ENCODE measurements around the gene NPAS4.

The NPAS4 gene

GRCh38 chr11:66451663-66452062, 30.8 kb downstream of the NPAS4 start:
- no peaks in the 10 kb centered on the region for H3K9me3 ChIP-seq (ENCODE audit: insufficient read depth, low read length, severe bottlenecking)
- H3K4me3 ChIP-seq (ENCODE audit: low read depth in 1 of 2, low read length in 2 of 2): no peak overlapping the region
- no peak overlapping the region for H3K27ac ChIP-seq (ENCODE audit: low read length)
- H3K36me3 ChIP-seq (ENCODE audit: insufficient read depth, low read length): no peaks in the 10 kb centered on the region
- no peaks in the 10 kb centered on the region for H3K4me1 ChIP-seq (ENCODE audit: insufficient read depth, low read length)
- no peak for DNase-seq
- H4K20me1 ChIP-seq (ENCODE audit: insufficient read depth, low read length): no peaks in the 10 kb centered on the region
- peaks cover 6% of the 10 kb centered on the region for H3K27me3 ChIP-seq (ENCODE audit: insufficient read depth, low read length, poor library complexity)
- H3K4me2 ChIP-seq (ENCODE audit: insufficient read depth, low read length): no peak overlapping the region
- TF ChIP-seq, protein P1, sequence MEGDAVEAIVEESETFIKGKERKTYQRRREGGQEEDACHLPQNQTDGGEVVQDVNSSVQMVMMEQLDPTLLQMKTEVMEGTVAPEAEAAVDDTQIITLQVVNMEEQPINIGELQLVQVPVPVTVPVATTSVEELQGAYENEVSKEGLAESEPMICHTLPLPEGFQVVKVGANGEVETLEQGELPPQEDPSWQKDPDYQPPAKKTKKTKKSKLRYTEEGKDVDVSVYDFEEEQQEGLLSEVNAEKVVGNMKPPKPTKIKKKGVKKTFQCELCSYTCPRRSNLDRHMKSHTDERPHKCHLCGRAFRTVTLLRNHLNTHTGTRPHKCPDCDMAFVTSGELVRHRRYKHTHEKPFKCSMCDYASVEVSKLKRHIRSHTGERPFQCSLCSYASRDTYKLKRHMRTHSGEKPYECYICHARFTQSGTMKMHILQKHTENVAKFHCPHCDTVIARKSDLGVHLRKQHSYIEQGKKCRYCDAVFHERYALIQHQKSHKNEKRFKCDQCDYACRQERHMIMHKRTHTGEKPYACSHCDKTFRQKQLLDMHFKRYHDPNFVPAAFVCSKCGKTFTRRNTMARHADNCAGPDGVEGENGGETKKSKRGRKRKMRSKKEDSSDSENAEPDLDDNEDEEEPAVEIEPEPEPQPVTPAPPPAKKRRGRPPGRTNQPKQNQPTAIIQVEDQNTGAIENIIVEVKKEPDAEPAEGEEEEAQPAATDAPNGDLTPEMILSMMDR (IDR thresholded peaks at IDR 0.05; ENCODE audit: borderline replicate concordance, extremely low read depth, low read length, poor library complexity, severe bottlenecking): no peak
- no peak for TF ChIP-seq EZH2 (IDR thresholded peaks at IDR 0.05; ENCODE audit: borderline replicate concordance, low read depth, low read length, severe bottlenecking)
- no peak for ATAC-seq (ENCODE audit: insufficient read depth, low read depth)
- no peaks in the 10 kb centered on the region for H3K79me2 ChIP-seq (ENCODE audit: insufficient read depth, low read length)
- H2AFZ ChIP-seq (ENCODE audit: low read depth, low read length): no peak overlapping the region
- H3K9ac ChIP-seq (ENCODE audit: low read depth, low read length): no peak overlapping the region

DNA sequence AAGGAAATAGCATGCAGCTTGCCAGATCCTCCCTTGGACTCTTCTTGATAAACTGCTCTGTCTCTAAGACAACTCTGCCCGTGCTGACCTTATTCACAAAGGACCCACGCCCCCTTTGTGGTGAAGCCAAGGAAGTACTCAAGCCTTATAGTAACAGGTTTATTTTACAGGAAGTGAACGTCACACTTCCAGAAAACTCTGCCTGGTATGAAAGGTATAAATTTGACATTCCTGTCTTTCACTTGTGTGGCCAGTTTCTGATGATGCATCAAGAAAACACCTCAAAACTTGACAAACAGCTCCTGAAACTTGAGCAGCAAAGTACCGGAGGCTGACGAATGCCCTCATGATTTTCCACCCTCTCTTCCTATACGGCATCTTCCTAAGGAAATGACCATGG, 33.4 kb downstream of the NPAS4 start:
- Histone ChIP-seq H4K20me1 (ENCODE audit: insufficient read depth, low read length) (no peaks in the 10 kb centered on the region), H3K9ac (ENCODE audit: low read depth, low read length) (no peak overlapping the region), H3K27ac (ENCODE audit: low read length) (no peak overlapping the region), H3K4me2 (ENCODE audit: insufficient read depth, low read length) (no peak overlapping the region), H3K27me3 (ENCODE audit: insufficient read depth, low read length, poor library complexity) (peaks cover 6% of the 10 kb centered on the region), H3K79me2 (ENCODE audit: insufficient read depth, low read length) (no peaks in the 10 kb centered on the region), H3K36me3 (ENCODE audit: insufficient read depth, low read length) (no peaks in the 10 kb centered on the region), H3K4me3 (ENCODE audit: low read depth in 1 of 2, low read length in 2 of 2) (no peak overlapping the region), H3K9me3 (ENCODE audit: insufficient read depth, low read length, severe bottlenecking) (no peaks in the 10 kb centered on the region), H2AFZ (ENCODE audit: low read depth, low read length) (no peak overlapping the region), H3K4me1 (ENCODE audit: insufficient read depth, low read length) (no peaks in the 10 kb centered on the region)
- no peak for DNase-seq
- no peak for ATAC-seq (ENCODE audit: insufficient read depth, low read depth)
- TF ChIP-seq, protein P1 (IDR thresholded peaks at IDR 0.05; ENCODE audit: borderline replicate concordance, extremely low read depth, low read length, poor library complexity, severe bottlenecking): no peak
- TF ChIP-seq EZH2 (IDR thresholded peaks at IDR 0.05; ENCODE audit: borderline replicate concordance, low read depth, low read length, severe bottlenecking): no peak

GRCh38 chr11:66454828-66455227, 34.0 kb downstream of the NPAS4 start:
- Histone ChIP-seq H4K20me1 (ENCODE audit: insufficient read depth, low read length) (no peaks in the 10 kb centered on the region), H3K4me2 (ENCODE audit: insufficient read depth, low read length) (no peak overlapping the region), H3K27me3 (ENCODE audit: insufficient read depth, low read length, poor library complexity) (peaks cover 6% of the 10 kb centered on the region), H2AFZ (ENCODE audit: low read depth, low read length) (no peak overlapping the region), H3K9me3 (ENCODE audit: insufficient read depth, low read length, severe bottlenecking) (no peaks in the 10 kb centered on the region), H3K79me2 (ENCODE audit: insufficient read depth, low read length) (no peaks in the 10 kb centered on the region), H3K4me3 (ENCODE audit: low read depth in 1 of 2, low read length in 2 of 2) (no peak overlapping the region), H3K27ac (ENCODE audit: low read length) (no peak overlapping the region), H3K4me1 (ENCODE audit: insufficient read depth, low read length) (no peaks in the 10 kb centered on the region), H3K9ac (ENCODE audit: low read depth, low read length) (no peak overlapping the region), H3K36me3 (ENCODE audit: insufficient read depth, low read length) (no peaks in the 10 kb centered on the region)
- ATAC-seq (ENCODE audit: insufficient read depth, low read depth) (no peak), DNase-seq (no peak)
- no peak for TF ChIP-seq EZH2 (IDR thresholded peaks at IDR 0.05; ENCODE audit: borderline replicate concordance, low read depth, low read length, severe bottlenecking)
- TF ChIP-seq, protein P1 (IDR thresholded peaks at IDR 0.05; ENCODE audit: borderline replicate concordance, extremely low read depth, low read length, poor library complexity, severe bottlenecking): no peak

- no peak for DNase-seq
- H3K9ac ChIP-seq (ENCODE audit: low read depth, low read length): no peak overlapping the region
- no peaks in the 10 kb centered on the region for H3K4me1 ChIP-seq (ENCODE audit: insufficient read depth, low read length)
- H3K9me3 ChIP-seq (ENCODE audit: insufficient read depth, low read length, severe bottlenecking): no peaks in the 10 kb centered on the region
- no peak overlapping the region for H3K4me2 ChIP-seq (ENCODE audit: insufficient read depth, low read length)
- H3K27me3 ChIP-seq (ENCODE audit: insufficient read depth, low read length, poor library complexity): no peaks in the 10 kb centered on the region
- H3K4me3 ChIP-seq (ENCODE audit: low read depth in 1 of 2, low read length in 2 of 2): no peak overlapping the region
- no peak for TF ChIP-seq EZH2 (IDR thresholded peaks at IDR 0.05; ENCODE audit: borderline replicate concordance, low read depth, low read length, severe bottlenecking)
- TF ChIP-seq, protein P1 (IDR thresholded peaks at IDR 0.05; ENCODE audit: borderline replicate concordance, extremely low read depth, low read length, poor library complexity, severe bottlenecking): no peak
- H4K20me1 ChIP-seq (ENCODE audit: insufficient read depth, low read length): no peaks in the 10 kb centered on the region
- no peak overlapping the region for H2AFZ ChIP-seq (ENCODE audit: low read depth, low read length)
- H3K79me2 ChIP-seq (ENCODE audit: insufficient read depth, low read length): no peaks in the 10 kb centered on the region
- ATAC-seq (ENCODE audit: insufficient read depth, low read depth): no peak
- no peak overlapping the region for H3K27ac ChIP-seq (ENCODE audit: low read length)
- H3K36me3 ChIP-seq (ENCODE audit: insufficient read depth, low read length): no peaks in the 10 kb centered on the region
Measured at GRCh38 chr11:66457826-66458225, 37.0 kb downstream of the NPAS4 start.
